HUES48 (cell line): Measurements from ENCODE around the gene CALM3.

ENCODE experiments used
- H3K27ac ChIP-seq: one replicate; pipeline ENCODE4 v1.7.0; 2013; ENCODE audit warnings: low read depth, low read length, inconsistent platforms
- H3K27me3 ChIP-seq: 2 replicates; pipeline ENCODE4 v1.6.1; 2013; ENCODE audit warnings: mild to moderate bottlenecking, low read length; ENCODE audit not compliant: control insufficient read depth, insufficient read depth
- H3K36me3 ChIP-seq: 2 replicates; pipeline ENCODE4 v1.6.1; 2013; ENCODE audit warnings: low read length; ENCODE audit not compliant: control insufficient read depth, insufficient read depth
- H3K4me1 ChIP-seq: 2 replicates; pipeline ENCODE4 v1.6.1; 2013; ENCODE audit warnings: mild to moderate bottlenecking, low read length; ENCODE audit not compliant: control insufficient read depth, insufficient read depth
- H3K4me3 ChIP-seq: 2 replicates; pipeline ENCODE4 v1.5.1; 2013; ENCODE audit warnings: mild to moderate bottlenecking, low read depth, low read length
- H3K9ac ChIP-seq: 2 replicates; pipeline ENCODE4 v1.6.1; 2013; ENCODE audit warnings: mild to moderate bottlenecking, low read depth, low read length, moderate library complexity
- H3K9me3 ChIP-seq: 2 replicates; pipeline ENCODE4 v1.6.1; 2013; ENCODE audit warnings: low read length; ENCODE audit not compliant: control insufficient read depth, insufficient read depth

Gene CALM3

DNA sequence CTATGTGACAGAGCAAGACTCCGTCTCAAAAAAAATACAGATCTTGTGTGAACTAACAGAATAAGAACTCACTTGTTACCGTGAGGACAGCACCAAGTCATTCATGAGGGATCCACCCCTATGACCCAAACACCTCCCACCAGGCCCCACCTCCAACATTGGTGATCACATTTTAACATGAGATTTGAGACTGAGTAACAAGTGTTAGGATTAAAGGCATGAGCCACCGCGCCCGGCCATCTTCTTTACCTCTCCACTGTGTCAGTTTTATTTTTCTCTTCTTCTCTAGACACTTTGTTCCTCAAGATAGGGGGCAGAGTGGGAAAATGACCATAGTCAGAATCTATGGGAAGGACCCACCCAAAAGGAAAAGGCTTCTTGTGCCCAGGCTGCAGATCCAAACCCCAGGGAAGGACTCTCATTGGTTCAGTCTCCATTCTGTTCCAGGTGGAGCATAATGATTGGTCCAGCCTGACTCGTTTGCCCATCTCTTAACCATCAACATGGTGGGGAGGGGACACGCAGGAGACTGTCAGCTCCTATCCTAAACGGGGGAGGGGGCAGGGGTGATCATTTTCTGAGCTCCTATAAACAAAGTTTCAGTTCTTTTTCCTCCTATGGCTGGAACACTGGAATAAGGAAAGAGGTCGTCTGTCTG lies 1.3 kb upstream of the CALM3 start:
- H3K9ac ChIP-seq = no peak overlapping the region
- H3K9me3 ChIP-seq = no peaks in the 10 kb centered on the region
- H3K36me3 ChIP-seq = no peaks in the 10 kb centered on the region
- H3K27me3 ChIP-seq = no peaks in the 10 kb centered on the region
- H3K4me3 ChIP-seq = peak overlapping the region; percentile 79
- H3K4me1 ChIP-seq = peaks cover 10% of the 10 kb centered on the region
- peak overlapping the region; percentile 98 for H3K27ac ChIP-seq

DNA sequence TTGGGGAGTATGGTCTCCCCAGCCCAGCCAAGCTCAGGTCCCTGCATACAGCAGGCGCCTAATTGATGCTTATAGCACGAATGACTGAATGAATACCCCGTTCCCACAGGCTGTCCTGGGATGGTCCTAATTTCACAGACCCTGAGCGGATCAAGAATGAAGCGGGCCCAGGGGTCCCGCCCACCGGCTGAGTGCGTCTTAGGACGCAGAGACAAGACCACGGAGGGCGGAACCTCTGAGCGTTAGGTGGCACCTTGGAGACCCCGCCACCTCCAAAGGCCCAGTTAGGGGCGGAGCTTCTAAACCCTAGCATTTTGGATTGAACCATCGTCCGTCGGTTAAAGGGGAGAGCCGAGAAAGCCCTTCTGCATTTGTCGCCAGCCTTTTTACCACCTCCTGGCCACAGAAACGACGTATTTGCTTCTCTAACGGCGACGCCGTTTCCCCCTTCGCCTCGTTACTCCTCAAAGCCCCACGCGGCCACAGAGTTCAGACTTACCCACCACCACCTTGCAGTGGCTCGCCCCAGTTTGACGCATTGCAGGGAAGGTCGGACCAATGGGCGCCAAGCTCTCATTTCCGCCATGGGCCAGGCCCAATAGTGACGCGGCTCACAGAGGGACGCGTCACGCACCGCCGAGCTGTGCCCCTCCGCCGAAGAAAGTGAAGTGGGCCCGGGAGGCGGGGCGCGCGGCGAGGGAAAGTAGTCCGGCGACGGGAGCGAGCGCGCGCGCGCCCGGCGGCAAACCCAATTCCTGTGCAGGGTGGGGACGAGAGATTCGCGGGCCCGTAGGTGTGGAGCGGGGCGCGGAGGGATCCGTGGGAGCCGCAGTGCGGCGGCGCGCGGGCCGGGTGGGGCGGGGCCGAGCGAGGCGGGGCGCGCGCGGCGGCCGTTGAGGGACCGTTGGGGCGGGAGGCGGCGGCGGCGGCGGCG lies 479 bp upstream of the CALM3 start:
- Histone ChIP-seq H3K4me1 (peaks cover 10% of the 10 kb centered on the region), H3K27ac (peak overlapping the region; percentile 98), H3K9me3 (no peaks in the 10 kb centered on the region), H3K27me3 (no peaks in the 10 kb centered on the region), H3K9ac (peak overlapping the region; percentile 100), H3K4me3 (peak overlapping the region; percentile 79), H3K36me3 (peaks cover 7% of the 10 kb centered on the region)

DNA sequence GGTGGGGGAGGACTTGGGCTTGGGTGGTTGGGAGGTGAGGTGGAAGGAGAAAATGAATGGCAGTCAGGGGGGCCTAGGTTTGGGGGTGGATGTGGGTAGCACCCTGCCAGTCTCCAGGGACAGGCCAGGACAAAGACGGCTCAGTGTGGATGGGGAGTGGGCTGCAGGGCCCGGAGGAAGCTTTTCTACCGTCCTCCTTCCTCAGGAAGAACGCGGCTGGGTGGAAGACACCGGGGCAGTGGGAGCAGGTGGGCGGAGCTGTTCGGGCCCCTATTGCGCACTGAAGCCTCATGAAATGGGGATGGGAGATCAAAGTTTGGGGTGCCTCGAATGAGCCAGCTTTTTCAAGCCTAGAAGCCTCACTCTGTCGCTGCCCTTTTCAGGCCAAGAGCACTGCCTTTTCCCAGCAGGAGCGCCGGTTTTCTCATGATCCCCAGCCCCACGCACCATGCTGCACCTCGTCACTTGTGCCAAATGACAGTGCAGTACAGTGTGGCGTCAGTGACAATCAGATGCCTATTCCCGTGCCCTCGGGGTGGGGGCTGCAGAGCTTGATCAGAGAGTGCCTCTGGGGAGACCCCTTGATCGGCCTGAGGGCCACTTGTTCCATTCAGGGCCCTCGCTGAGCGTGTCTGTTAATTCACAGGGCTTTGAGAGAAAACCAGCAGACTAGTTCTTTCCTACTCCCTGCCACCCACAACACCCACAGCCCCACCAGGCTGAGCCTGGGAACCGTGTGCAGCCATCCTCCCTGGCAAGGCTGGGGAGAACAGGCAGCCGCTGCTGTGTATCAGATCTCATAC lies 1.5 kb downstream of the CALM3 start:
- Histone ChIP-seq H3K36me3 (peaks cover 27% of the 10 kb centered on the region), H3K9ac (no peak overlapping the region), H3K9me3 (no peaks in the 10 kb centered on the region), H3K27me3 (no peaks in the 10 kb centered on the region), H3K4me1 (peaks cover 10% of the 10 kb centered on the region), H3K4me3 (peak overlapping the region; percentile 79), H3K27ac (peak overlapping the region; percentile 63)

DNA sequence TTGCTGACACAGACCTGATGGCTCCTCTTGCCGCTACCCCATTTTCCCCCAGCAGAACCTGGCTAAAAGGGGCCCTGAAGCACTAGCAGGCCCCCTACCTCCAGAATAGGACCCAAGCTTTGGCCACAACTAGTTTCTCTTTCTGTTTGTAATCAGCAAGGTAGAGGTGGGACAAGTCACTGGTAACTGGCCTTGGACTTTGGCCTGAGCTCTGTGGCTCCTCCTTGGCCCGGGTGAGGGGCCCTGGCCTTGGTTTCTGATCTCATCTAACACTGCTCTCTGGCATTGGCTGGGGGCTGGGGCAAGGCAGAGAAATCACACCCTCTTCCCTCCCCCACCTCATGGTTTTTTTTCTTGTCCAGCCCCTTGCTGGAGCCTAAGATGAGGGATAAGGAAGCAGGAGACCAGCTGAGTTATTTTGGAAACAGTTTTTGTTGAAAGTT lies 2.1 kb downstream of the CALM3 start:
- peaks cover 33% of the 10 kb centered on the region for H3K36me3 ChIP-seq
- H3K27me3 ChIP-seq = no peaks in the 10 kb centered on the region
- peak overlapping the region; percentile 63 for H3K27ac ChIP-seq
- no peak overlapping the region for H3K9ac ChIP-seq
- H3K9me3 ChIP-seq = no peaks in the 10 kb centered on the region
- H3K4me1 ChIP-seq = peaks cover 10% of the 10 kb centered on the region
- H3K4me3 ChIP-seq = peak overlapping the region; percentile 79; the same call in 1 of the 2 replicates

DNA sequence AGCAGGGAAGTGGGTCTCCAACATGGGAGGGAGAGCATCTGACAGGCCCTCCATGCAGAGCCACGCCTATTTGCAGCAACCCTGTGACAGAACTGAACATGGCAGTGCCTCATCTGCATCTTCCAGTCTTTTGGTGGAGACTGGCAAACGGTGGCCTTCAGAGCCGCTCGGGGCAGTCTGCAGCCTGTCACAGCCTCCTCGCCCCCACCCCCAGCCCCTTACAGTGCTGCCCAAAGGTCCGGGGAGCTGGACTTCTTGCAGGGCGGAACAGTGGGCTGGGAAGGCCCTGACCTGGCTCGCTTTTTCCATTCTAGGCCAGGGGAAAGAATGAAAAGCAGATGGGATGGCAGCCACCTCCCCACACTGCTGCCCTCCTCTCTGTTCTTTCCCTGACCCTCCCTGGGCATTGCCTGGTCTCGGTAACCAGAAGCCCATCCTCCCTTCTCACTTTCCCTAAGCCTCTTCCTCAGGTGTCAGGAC lies 2.7 kb downstream of the CALM3 start:
- no peak overlapping the region for H3K9ac ChIP-seq
- 0 out of 2 replicates have a peak overlapping the region, but pooled peaks have one; percentile 11 for H3K4me3 ChIP-seq
- H3K4me1 ChIP-seq = peaks cover 10% of the 10 kb centered on the region
- H3K9me3 ChIP-seq = no peaks in the 10 kb centered on the region
- peaks cover 39% of the 10 kb centered on the region for H3K36me3 ChIP-seq
- H3K27ac ChIP-seq = no peak overlapping the region
- H3K27me3 ChIP-seq = no peaks in the 10 kb centered on the region

DNA sequence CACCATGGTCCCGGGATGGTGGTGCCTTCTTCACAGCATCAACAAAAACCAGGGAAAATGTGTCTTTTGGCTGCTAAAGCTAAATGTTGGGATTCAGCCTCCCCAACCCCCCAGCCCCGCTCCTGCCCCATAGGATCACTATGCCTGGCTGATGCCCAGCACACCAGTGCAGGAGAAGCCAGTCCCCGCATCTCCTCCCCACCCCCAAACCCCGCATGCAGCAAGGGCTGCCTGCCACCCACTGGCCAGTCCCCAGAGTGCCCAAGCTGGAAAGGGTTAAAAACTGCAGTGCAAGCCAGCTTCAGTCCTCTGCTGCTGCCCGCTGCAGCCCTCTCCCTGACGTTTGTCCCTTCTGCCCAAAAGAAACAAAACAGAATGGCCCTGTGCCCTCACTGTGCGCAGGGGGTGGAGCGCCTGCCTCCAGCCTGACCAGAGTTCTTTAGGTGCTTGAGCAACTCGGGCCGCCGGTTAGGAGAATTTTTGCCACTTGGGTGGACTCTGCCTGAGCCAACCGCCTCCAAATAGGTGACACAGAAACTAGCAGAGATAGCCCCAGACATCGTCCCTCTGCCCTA lies 3.7 kb downstream of the CALM3 start:
- Histone ChIP-seq H3K36me3 (peaks cover 49% of the 10 kb centered on the region), H3K4me1 (peaks cover 10% of the 10 kb centered on the region), H3K27ac (no peak overlapping the region), H3K9me3 (no peaks in the 10 kb centered on the region), H3K27me3 (no peaks in the 10 kb centered on the region), H3K4me3 (no peak overlapping the region), H3K9ac (no peak overlapping the region)

DNA sequence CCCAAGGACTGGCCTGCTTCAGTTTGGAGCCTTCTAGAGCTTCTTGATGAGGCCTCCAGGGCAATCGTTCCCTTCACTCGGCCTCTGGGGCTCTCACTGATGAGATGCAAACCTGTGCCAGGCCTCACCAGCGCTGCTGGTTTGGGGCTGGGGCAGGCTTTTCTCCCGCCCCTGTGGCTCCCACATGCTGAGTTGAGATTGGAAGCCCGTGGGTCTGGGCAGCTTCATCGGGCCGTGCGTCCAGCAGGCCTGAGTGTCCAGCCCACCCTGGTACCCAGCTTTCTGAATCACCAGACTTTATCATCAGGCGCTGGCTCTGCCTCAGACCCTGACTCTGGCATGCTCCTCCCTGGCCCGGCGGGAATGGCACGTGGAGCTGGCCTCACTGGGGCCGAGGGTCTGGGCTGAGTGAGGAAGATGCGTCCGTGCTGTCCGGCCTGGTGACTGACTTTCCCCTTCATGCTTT lies 4.3 kb downstream of the CALM3 start:
- H3K4me3 ChIP-seq = no peak overlapping the region
- peaks cover 10% of the 10 kb centered on the region for H3K4me1 ChIP-seq
- no peak overlapping the region for H3K9ac ChIP-seq
- no peaks in the 10 kb centered on the region for H3K9me3 ChIP-seq
- peaks cover 50% of the 10 kb centered on the region for H3K36me3 ChIP-seq
- no peaks in the 10 kb centered on the region for H3K27me3 ChIP-seq
- H3K27ac ChIP-seq = no peak overlapping the region

DNA sequence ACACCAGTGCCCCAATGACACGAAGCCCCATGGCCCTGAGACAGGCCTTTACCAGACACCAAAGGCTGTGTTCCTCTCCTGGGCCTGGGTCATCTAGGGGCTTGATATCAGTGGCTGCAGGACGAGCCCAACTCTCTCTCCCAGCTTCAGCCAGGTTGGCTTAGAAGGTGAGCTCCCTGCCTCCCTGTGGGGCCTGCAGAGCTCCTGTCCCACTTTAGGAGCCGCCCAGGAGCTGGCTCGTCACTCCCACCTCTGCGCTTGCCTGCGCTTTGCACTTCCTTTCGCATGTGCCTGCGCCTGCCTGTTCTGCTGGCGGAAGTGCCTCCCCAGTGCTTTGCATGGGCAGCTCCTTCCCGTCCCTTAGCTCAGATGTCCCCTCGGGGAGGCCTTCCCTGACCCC lies 4.9 kb downstream of the CALM3 start:
- Histone ChIP-seq H3K4me1 (peaks cover 10% of the 10 kb centered on the region), H3K27ac (no peak overlapping the region), H3K27me3 (no peaks in the 10 kb centered on the region), H3K36me3 (peaks cover 50% of the 10 kb centered on the region), H3K9ac (no peak overlapping the region), H3K9me3 (no peaks in the 10 kb centered on the region), H3K4me3 (no peak overlapping the region)

DNA sequence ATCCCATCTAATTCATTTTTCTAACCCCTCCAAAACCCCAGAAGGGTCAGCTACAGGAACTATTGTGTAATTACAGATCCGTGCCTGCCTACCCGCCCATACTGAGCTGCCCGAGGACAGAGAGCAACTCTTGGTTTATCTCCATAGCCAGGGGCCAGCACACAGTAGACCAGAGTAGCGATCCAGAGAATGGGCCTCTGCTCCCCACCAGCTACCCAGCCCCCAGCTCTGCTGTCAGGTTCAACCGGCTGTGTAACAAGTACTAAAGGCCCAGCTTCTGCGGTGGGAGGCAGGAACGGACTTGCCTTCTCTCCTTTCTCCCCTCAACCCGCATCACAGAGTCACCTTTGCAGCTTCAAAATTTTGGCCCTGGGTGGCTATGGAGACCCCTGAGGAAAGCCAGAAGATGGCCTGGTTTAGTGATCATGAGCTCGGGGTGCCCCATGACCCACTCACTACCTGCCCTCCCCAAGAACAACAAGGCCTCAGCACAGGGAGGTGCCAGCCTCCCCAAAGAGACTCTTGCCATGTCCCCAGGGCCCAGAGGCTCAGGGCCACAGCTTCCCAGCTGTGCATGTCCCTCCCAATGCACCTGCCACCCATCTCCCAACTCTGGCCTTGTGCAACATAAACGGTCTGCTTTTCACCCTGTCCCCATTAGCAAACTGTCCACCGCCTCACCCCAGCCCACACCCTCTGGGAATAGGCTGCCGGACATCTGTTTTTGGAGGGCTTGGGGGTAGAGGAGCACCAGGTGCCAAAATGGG lies 5.7 kb downstream of the CALM3 start:
- H3K9ac ChIP-seq = no peak overlapping the region

DNA sequence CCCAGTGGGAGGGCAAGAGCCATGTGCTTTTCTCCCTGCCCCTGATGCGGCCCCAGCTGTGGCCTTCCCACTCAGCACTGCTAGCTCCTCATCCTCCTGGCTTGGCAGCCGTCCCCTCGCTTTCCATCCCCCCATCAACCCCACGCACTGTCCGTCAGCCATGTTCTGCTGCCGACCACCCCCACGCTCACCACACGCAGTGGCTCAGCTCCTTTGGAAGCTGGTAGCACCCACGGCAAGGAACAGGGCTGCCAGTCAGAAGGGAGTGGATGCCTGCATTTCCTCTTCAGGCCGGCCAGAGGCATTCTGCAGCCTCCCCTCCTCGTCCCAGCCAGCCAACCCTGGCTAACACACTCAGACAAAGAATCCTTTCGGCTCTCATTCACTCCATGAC lies 6.3 kb downstream of the CALM3 start:
- Histone ChIP-seq H3K4me1 (peaks cover 9% of the 10 kb centered on the region), H3K9ac (no peak overlapping the region), H3K27me3 (no peaks in the 10 kb centered on the region), H3K9me3 (no peaks in the 10 kb centered on the region), H3K27ac (no peak overlapping the region), H3K4me3 (no peak overlapping the region), H3K36me3 (peaks cover 50% of the 10 kb centered on the region)

More for the DNA sequence above, 5.7 kb downstream of the CALM3 start:
- Histone ChIP-seq H3K36me3 (peaks cover 50% of the 10 kb centered on the region), H3K9me3 (no peaks in the 10 kb centered on the region), H3K4me1 (peaks cover 10% of the 10 kb centered on the region), H3K4me3 (no peak overlapping the region), H3K27ac (no peak overlapping the region), H3K27me3 (no peaks in the 10 kb centered on the region)
